SK-N-SH (cell line): Measurements from ENCODE around the gene DMRT2.

Source experiments
- EP300 ChIP-seq, 2 experiments: IDR thresholded peaks; 2 replicates each; pipeline versions ENCODE4 v1.4.0 to v1.6.1; 2012; ENCODE audit warnings: borderline replicate concordance in 1 of 2, low read depth in 1 of 2, low read length in 1 of 2
- RAD21 ChIP-seq: IDR thresholded peaks from 2 replicates; pipeline ENCODE4 v1.6.1; 2012; ENCODE audit warnings: mild to moderate bottlenecking, low read length
- USF1 ChIP-seq: IDR thresholded peaks from 2 replicates; pipeline ENCODE4 v1.4.0; 2012; ENCODE audit warnings: low read depth, borderline replicate concordance
- YY1 ChIP-seq: IDR thresholded peaks from 2 replicates; pipeline ENCODE4 v1.4.0; 2012; ENCODE audit warnings: low read depth, mild to moderate bottlenecking

GRCh38 chr9:1094749-1095148, 44.6 kb downstream of the DMRT2 start:
- TF ChIP-seq EP300 (IDR thresholded peaks at IDR 0.05; ENCODE audit: borderline replicate concordance in 1 of 2, low read depth in 1 of 2, low read length in 1 of 2) (no peak), YY1 (no peak), RAD21 (no peak), USF1 (no peak)
